HG02852 (cell line): Measurements from ENCODE around the gene ITGB1.

ENCODE experiments used
- ATAC-seq: cut with Tn5 transposase; IDR thresholded peaks from one replicate; pipeline ENCODE4 v1.9.1; 2021; ENCODE audit warnings: mild to moderate bottlenecking, moderate library complexity; ENCODE audit not compliant: unreplicated experiment

The ITGB1 gene

DNA sequence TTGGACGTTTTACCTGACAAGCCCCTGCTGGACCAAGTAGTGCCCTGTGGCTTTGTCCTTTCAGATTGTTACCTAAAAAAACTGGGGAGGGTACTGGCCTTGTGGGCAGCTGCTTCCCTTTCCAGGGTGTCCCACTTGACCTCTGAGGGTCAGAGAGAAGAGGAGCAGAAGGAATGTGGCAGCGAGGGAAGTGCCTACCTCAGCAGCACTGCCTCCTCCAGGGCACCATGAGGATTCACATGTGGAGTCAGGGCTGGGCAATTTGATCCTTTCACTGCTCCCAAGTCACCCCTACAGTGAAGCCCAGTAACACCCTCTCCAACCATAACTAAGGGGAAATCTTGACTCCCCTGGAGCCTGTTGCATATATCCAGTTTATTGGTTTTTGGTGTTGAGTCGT is 64.6 kb downstream of the ITGB1 start:
- ATAC-seq: no peak

DNA sequence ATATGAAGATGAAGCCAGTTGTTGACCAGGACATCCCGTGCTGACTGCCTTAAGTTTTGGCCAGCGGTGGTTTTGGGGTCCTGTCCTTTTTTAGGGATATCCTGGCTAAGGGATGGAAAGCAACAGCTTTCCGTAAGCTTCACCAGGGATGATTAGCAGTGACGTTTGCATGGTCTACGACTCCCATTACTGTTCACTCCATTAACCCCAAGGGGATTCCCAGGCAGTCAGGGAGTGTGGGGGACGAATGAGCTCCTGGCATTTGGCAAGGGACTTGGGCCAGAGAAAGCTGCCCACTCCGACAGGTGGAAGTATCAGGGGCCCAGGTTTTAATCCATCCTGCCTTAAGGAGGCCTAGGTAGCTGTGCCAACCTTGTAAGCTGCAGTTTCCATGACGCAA is 66.8 kb downstream of the ITGB1 start:
- ATAC-seq: no peak

DNA sequence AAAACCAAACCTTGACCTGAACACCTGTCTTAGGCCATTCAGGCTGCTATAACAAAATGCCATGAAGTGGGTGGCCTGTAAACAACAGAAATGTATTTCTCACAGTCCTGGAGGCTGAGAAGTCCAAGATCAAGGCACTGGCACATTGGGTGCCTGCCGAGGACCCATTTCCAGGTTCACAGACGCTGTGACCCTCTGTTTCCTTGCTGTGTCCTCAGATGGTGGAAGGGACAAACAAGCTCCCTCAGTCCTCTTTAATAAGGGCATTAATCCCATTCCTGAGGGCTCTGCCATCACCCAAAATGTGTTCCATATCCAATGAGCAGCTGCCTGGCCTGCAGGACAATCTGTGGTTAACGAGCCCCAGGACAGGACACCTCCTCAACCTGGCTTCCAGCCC is 67.6 kb downstream of the ITGB1 start:
- no peak for ATAC-seq

DNA sequence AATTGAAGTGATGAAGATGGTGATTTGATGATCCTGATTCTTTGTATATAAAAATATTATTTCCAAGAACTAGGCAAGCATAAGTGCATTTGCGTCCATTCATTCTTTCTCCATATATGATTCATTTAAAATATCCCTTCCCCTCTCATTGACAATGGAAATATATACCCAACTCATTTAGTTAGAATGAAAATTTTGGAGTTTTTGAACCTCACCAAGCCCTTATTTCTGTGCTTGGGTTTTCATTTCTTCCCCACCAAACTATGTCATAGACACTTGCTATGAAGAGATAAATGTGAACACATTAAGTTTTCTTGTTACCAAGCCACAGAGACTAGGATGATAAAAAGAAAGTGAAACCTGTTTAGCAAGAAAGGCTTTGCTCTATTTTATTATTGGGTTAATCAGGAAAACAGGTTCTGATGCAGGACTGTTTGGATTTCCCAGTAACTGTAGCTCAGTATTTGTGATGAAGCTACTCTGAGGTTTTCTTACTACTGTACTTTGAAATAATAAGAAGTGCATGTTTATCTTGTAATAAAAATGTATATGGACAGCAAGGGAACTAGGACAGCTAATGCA is 68.3 kb downstream of the ITGB1 start:
- ATAC-seq: no peak

DNA sequence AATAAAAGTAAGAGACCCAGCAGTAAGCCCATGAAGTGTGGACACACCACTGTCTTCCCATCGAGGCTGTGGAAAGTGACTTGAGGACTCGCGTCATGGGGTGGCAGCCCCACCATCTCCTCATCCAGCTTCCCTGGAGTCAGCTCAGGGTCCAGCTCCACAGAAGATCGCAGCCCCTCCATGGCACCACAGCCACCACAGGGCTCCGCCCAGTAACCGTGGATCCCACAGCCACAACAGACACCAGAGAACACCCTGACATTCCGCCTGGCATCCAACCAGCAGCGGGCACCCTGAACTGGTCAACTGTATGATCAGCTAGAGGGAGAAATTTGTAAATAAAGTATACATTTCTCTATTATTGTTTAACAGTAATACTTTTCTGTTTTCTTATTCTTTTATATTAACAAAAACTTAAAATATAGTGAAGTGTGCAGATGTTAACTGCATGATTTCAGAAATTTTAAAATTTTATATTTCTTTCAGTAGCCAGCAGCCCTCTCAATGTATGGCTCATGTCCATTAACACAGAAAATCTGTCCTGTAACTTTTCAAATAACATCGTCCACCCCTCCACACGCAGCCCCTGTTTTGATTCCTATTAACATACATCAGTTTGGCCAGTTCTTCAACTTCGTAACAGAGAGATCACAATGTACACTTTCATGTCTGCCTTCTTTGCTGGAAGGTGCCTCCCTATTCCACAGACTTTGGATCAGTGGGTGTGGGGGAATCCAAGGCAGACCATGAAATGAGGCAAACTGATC is 69.7 kb downstream of the ITGB1 start:
- no peak for ATAC-seq

DNA sequence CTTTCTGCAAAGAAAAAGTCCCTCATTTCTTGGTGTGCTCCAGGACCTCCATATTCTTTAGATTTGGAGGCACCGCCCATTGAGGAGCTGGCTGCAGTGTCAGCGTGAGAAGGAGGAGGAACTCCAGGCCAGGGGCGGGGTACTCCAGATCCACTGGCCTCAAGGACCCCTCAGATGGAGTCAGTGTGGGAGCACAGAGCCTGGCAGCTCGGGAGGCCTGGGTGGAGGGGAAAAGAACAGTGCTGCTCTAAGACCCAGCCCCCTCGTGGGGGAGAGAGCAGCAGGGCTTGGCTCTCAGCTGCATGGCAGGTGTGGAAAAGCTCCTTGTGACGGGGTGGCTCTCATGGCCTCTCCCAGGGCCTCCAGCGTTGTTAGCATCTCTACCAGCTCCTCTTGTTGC is 70.5 kb downstream of the ITGB1 start:
- no peak for ATAC-seq

DNA sequence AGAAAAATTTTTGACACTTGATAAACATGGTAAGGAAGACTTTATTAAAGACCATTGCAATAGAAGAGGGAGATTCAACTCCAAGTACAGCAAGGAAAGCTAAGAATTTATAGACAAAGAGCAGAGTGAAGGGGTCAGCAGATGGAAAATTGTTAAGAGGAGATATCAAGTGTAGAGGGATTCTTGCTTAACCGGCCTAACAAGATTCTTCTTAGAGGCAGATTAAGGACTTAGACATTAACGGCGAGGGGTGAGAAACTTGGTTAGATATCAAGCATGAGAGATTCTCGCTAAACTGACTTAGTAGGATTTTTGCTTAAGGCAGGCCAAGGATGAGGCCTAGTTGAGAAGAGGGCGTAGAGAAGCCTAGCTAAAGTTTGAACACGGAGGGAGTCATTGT is 76.0 kb downstream of the ITGB1 start:
- ATAC-seq: no peak

DNA sequence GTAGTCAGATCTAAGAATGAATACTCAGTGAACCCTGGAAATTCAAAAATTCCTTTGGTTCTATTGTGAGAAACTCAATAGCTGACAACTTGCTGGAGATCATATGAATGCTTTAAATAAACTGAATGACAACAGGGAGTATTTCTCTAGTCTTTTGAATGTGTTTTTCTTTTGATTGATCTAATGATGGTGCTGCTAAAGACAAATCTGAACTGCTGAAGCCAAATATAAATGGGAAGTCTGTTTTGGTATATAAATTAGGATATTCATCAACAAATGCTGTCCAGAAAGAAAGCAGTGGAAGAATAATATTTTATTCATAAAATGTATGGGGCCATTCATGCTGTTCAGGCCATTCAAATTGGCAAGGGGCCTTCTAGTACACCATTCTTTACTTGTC is 79.4 kb downstream of the ITGB1 start:
- no peak for ATAC-seq

DNA sequence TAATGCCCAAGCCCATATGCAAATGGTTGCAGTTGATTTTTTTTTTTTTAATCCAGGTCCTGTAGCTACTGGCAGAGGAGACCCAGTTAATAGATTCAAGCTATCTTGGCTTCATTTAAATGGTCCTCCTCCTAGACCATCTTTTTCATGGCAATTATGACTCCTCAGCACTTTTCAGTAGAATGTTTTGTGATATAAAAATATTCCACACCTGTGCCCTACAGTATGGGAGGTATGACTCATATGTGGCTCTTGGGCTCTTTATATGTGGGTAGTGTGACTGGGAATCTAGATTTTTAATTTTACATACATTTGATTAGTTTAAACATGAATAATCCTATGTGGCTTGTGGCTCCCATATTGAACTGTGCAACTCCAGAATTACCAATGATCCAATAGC is 80.1 kb downstream of the ITGB1 start:
- ATAC-seq: no peak

DNA sequence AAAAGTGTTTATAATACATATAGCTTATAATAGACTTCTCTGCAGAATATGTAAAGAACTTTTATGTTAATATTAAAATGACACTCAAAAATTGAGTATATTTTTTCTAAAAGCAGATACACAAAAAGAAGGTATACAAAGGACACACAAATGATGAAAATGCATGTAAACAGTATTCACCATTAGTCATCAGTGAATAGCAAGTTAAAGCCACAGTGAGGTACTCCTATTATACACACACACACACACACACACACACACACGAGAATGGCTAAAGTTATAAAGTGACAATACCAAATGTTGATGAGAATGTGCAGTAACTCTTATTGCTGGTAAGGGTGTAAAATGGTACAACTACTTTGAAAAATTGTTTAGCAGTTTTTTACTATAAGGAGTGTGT is 92.9 kb downstream of the ITGB1 start:
- ATAC-seq: no peak

DNA sequence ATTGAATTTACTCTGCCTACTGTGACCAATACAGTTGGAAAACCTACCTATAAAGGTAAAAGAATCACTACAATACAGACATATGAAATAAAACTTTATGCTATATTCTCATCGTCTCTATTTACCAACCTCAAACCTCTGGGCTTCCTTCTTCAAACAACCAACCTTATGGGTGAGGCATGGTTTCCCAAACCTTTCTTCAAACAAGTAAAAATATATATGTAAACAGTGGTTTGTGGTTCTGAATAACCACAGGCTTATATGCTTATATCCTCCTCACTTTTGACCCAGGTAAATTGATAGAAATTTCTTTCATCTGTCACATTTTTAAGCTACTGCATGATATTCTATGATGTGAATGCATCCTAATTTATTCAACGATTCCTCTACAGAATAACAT is 103.6 kb downstream of the ITGB1 start:
- ATAC-seq: no peak

DNA sequence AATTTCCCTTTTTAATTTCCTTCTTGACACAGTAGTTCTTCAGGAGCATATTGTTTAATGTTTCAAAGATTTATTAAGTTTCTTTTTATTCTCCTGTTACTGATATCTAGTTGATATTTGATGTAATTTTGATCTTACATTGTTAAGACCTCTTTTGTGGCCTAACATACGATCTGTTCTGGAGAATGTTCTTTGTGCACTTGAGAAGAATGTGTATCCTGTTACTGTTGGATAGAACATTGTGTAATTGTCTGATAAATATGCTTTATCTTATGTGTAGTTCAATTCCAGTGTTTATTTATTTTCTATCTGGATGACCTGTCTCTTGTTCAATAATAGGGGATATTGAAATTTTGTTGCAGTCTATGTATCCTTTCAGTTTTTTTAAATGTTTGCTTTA is 106.7 kb downstream of the ITGB1 start:
- ATAC-seq: no peak
